Fibroblast of peridontal ligament (primary cell): Measurements from ENCODE around the gene PFAS.

Experiments used
- DNase-seq: peaks from one replicate; pipeline ENCODE4 v3.0.0-alpha.2; 2010; ENCODE audit errors: extremely low read depth

Gene PFAS

DNA sequence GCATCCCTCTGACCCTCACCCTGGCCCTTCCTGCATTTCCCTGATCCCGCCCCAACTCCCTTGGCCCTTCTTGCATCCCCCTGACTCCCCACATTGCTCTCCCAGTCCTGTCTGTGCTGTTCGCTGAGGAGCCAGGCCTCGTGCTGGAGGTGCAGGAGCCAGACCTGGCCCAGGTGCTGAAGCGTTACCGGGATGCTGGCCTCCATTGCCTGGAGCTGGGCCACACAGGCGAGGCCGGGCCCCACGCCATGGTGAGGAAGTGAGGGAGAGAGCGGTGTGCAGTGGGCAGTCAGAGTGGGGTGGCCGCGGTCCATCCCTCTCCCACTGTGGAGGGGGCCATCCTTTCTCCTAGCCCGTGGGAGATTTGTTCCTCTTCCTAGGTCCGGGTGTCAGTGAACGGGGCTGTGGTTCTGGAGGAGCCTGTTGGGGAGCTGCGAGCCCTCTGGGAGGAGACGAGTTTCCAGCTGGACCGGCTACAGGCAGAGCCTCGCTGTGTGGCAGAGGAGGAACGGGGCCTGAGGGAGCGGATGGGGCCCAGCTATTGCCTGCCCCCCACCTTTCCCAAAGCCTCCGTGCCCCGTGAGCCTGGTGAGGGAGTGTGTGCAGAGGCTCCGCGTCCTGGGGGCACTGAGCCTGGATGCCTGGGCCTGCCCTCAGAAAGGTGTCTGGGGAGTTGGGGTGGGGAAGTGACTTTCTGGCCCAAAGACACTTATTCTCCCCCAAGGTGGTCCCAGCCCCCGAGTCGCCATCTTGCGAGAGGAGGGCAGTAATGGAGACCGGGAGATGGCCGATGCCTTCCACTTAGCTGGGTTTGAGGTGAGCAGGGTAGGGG lies 17.8 kb downstream of the PFAS start:
- no peak for DNase-seq

DNA sequence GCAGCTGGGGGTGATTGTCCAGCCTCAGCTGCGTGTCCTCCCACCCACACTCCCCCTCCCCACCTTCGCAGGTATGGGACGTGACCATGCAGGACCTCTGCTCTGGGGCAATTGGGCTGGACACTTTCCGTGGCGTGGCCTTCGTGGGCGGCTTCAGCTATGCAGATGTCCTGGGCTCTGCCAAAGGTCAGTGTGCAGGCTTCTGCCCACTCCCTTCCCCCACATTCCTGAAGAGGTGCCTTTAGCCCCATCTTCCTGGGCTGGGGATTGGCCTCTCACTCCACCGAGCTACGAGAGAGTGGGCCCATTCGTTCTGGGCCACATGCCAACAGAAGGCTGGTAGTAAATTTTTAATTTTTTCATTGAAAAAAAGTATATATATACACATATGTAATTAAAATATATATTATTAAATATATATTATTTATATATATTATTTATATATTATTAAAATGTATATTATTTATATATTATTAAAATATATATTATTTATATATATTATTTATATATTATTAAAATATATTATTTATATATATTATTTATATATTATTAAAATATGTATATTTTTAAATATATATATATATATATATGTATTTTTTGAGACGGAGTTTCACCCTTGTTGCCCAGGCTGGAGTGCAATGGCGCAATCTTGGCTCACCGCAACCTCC lies 18.5 kb downstream of the PFAS start:
- no peak for DNase-seq

DNA sequence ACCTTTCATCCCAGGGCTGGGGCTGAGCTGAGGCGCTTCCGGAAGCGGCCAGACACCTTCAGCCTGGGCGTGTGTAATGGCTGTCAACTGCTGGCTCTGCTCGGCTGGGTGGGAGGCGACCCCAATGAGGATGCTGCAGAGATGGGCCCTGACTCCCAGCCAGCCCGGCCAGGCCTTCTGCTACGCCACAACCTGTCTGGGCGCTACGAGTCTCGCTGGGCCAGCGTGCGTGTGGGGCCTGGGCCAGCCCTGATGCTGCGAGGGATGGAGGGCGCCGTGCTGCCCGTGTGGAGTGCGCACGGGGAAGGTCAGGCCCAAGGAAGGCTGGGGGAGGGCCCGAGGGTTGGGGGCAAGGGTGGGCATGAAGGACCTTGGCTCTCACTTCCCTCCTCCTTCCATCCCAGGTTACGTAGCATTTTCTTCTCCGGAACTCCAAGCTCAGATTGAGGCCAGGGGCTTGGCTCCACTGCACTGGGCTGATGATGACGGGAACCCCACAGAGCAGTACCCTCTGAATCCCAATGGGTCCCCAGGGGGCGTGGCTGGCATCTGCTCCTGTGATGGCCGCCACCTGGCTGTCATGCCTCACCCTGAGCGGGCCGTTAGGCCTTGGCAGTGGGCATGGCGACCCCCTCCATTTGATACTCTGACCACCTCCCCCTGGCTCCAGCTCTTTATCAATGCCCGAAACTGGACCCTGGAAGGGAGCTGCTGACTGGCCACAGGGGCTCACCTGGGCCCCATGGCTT lies 19.6 kb downstream of the PFAS start:
- DNase-seq: no peak

DNA sequence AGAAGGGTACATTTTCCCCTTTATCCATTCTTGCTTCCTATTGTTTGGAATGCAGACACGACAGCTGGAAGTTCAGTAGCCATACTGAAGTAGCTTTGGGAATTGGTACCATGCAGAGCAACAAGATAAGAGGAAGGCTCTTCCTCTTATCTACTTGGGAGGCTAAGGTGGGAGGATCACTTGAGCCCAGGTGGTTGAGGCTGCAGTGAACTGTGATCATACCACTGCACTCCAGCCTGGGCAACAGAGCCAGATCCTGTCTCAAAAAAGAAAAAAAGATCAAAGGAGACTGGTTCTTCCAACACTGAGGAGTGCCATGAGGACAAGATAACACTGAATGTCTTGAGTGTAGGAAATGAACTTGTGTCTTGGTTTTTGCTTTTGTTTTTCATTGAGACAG lies 23.3 kb downstream of the PFAS start:
- DNase-seq: no peak

DNA sequence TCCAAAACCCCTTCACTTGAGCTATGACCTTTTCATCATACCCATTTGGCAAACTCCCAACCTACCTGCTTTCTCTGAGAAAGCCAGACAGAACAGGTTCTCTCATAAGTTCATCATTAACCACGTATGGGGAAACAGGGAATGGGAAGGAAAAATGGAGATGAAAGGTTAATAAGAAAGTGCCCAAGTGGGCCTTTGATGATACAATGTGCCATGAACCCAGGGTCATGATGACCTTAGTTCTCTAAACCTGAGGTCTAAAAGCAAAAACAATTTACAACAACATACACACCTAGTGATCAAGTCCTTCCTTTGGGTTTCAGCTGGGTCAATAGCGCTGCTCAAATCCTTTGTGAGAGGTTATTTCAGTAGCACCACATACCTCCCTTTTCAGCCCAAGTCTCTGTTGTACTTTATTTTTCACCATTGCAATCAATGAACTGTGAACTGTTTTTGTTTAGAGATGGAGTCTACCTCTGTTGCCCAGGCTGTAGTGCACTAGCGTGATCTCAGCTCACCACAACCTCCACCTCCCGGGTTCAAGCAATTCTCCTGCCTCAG lies 24.9 kb downstream of the PFAS start:
- no peak for DNase-seq

DNA sequence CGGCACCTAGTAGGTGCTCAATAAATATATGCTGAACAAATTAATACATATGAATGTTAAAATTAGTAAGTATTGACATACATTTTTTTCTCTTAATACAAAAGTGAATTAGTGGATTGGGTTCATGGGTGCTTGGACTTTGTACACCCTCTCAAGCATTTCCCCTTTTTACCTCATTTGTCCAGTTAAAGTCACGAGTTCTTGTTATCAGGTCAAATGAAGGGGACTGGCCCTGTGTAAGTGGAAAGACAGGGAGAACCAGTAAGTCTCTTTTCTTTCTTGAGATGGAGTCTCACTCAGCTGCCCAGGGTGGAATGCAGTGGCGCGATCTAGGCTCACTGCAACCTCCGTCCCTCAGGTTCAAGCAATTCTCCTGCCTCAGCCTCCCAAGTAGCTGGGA lies 25.7 kb downstream of the PFAS start:
- no peak for DNase-seq

DNA sequence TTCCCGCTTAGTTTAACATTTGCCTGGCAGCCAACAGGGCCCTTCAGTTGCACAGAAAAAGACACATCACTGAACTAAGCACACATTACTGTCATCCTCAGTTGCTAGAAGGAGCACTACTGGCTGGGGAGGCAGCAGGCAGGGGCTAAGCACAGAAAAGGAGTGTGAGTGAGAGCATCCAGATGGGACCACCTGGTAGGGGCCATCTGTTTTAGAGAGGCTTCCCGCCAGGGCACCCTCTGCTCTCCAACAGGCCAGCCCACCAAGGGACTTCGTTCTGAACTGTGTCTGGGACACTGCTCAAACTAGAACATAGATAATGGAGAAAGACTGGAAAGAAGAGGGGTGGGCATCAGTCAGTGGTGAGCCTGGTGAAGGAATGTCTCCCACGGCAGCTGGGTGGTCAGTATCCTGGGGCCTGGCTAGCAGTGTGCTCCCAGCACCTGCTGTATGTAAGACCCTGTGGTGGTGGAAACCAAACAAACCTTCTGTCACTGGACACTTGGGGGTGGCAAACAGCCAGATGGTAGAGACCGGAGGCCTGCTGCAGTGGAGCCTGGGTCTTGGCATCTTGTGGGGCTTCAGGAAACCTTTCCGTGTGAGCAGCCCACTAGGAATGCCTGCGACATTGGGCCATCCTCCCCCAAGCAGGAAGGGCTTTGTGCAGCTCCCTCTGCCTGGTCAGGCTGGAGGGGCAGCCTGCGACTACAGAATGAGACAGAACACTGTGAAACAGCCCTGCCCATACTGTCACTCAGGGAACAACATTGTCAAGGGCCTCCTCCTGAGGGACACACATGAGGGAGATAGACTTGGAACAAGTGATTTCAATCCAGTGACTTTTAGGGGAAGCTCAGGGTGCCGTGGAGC lies 26.6 kb downstream of the PFAS start:
- DNase-seq: no peak

DNA sequence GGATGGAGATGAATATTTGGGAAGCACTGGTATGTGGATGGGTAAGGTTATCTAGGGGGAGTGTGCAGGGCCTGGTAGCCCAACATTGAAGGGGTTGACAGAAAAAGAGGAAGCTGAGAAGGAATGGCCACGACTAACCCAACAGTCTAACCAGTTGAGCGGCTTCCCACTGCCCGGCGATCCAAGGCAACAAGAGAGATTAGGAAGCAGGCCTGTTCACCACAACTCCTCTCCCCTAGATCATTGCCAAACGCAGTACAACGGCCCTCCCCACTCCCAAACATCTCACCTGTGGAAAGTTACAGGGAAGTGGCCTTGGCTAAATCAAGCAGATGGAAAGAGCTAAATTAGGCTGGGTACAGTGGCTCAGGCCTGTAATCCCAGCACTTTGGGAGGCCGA lies 28.2 kb downstream of the PFAS start:
- DNase-seq: no peak

DNA sequence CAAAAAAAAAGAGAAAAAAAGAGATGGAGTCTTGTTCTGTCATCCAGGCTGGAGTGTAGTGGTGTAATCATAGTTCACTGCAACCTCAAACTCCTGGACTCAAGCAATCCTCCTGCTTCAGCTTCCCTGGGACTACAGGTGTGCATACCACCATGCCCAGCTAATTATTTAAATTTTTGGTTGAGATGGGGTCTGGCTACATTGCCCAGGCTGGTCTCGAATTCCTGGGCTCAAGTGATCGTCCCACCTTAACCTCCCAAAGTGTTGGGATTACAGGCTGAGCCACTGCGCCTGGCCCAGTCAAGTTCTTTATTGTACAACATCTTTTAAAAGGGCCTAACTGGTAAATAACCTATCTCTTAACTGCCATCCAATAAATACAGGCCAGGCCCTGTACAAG lies 33.3 kb downstream of the PFAS start:
- DNase-seq: no peak

DNA sequence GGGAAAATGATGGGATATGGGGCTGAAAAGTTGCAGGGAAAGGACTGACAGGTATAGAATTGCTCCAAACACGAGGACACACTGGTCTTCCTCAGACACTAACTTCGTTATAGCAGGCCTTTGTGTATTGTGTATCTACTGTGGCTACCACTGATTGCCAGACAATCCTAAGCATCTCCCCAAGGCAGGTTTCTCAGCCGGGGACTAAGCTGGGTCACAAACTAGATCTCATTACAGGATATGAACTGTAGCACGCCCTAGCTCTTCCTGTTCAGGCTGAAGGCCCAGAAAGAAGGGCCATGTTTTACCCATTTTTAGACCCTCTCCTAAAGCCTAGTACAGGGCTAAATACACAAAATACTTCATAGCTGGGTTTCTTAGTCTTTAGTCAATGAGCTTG lies 34.3 kb downstream of the PFAS start:
- DNase-seq: no peak

DNA sequence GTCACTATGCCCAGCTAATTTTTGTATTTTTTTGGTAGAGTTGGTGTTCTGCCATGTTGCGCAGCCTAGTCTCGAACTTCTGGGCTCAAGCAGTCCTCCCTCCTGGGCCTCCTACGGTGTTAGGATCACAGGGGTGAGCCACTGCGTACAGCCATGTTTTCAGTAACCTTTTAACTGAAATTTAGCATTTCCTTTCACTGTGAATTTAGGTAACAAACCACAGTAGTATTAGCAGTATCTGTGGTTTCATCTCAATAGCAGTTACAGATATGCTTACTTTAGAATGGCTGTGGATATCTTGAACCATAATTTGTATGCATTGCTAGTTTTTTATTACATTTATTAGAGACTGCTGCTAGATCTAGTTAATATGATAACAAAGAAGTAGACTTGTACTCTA lies 35.0 kb downstream of the PFAS start:
- no peak for DNase-seq

DNA sequence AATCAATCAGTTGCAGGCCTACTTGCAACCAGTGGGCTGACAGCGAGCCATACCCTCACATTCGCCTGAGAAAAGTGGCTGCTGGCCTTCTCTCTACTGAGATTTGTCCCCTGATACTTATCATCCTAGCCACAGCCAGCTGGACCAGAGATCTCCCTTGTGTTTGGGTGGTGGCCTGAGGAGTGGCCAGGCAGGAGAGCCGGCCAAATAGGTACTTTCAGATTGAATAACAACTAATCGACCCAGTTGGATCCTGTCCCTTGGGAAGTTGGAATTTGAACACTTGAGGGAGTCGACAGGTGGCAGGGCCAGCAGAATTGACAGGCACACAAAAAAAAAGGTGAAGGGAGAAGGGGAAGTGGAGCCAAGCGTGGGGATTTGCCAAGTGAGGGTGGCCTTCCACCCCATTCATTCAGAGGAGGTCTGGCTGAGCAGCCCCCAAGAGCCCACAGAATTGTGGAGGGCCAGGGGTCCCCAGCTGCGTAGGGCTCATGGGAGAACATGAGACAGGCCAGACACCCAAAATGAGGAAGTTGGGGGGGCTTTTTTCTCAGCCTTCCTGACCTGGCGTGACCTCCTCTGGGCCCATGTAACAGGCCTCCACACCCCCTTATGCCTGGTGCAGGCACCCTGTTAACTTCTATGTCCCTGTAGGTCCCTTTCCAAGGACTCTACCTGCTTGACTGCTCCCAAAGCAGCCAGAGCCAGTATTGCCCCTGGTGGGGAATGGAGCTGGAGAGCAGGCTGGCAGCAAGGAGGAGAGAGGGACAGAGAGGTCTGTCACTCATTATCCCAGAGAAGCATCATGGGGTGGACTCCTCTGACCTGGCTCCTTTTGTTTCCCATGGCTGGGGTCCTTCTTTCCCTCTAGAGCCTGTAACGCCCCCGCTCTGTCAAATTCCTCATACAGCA lies 36.4 kb downstream of the PFAS start:
- DNase-seq: no peak

DNA sequence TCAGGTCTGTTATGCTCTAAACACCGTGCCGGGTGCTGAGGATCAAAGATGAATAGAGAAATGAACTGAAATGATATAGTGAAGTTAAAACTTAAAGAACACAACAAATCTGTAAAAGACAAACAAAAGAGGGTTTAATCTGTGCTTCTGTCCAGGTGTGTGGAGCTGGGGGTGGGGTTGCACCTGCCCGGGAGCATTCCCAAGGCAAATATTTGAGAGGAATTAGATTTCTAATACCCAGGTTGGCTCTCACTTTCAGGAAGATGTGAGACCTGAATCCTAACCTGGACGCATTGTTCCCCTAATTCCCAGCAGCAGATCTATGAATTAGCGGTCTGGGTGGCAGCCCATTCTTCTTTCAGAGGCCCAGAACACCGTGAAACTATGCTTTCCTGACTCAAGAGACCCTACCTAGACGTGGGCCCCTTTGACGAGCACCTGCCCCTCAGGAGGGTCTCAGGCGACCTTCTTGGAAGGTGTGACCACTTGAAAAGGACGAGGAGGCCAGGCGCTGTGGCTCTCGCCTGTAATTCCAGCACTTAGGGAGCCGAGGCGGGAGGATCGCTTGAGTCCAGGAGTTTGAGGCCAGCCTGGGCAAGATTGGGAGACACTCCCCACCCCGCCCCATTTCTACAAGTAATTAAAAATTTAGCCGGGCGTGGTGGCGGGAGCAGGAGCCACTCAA lies 38.7 kb downstream of the PFAS start:
- DNase-seq: no peak

DNA sequence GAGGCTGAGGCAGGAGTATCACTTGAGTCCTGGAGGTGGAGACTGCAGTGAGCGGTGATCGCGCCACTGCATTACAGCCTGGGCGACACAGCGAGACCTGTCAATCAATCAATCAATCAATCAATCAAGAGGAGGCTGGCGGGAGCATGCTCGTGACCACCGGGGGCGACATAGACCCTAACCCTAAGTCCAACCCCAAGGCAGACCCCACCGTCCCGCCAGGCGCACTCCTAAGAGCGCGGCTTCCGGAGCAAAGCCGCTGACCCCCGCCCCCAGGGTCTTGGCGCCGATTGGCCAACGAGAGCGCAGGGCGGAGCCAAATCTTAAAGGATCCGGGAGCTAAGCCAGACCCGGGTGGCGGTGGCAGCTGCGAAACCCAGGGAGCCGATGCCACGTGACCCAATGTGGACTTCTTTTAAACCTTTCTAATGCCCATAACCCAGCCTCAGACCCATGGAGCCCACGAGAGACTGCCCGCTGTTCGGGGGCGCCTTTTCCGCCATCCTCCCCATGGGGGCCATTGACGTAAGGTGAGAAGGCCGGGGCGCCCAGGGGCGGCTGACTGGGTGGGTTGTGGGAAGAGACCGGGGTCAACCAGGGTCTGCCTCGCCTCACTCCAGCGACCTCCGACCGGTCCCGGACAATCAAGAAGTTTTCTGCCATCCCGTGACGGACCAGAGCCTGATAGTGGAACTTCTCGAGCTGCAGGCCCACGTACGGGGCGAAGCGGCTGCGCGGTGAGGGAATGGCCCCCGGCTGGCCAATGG lies 39.4 kb downstream of the PFAS start, which contains the start of gene RANGRF:
RANGRF (plus strand) TSS at position 335 of the 767 bp plus-strand sequence; CDS start at position 454, 119 bp downstream.
- DNase-seq: peak; percentile 81

DNA sequence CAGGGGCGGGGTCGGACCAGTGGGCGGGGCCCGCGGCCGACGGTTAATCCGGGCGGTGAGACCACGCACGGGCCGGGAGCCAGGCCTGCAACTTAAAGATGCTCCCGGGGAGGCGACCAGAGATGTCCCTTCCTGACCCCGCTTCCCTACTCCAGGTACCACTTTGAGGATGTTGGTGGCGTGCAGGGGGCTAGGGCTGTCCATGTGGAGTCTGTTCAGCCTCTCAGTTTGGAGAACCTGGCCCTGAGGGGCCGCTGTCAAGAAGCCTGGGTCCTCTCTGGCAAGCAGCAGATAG lies 40.0 kb downstream of the PFAS start:
- DNase-seq: no peak

DNA sequence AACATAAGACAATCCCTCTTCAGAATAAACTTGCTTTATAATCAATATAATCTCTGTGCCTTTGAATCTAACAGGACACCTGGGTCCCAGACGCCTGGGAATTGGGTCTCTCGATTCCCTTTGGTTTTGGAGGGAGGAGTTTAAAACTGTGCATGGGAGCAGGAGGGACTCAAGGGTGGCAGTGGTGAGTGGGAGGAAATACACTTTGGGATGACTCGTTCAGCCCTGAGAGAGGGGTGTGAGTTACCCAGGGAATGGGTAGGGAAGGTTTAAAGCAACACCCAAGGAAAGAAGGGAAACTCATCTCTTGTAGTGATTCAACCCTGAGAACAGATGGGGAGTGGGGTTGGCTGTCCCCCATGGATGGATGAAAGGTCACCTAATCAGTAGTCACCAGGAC lies 41.0 kb downstream of the PFAS start:
- no peak for DNase-seq

DNA sequence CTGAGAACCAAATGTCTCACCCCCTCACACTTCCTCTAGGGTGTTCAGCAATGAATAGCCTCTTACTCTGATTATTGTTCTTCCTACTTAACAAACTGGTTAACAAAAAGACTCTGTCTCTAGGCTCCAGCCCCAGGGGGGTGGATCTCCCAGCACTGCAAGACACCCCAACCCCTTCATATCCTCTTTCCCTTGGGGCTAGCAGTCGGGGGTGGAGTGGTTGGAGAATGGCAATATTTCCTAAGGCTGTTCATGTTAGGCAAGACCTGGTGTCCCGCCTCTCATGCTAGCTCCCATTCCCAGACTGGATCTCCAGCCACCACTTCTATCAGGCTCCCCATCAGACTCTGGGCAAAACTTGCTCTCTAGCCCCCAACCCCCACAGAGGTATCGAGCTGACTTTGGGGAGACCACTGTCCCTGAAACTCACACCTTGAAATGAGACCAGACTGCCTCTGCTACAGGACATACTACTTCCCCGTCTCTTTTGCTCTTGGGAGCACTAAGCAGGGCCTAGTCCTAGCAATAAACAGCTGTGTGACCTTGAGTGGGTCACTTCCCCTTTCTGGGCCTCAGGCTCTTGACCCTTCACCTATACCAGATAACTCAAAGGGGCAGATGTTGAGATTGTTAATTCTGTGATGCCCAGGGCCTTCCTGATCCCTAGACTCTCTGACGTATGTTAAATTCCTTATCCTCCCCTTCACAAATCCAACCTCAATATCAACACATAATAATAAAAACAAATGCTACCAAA lies 43.7 kb downstream of the PFAS start:
- no peak for DNase-seq

DNA sequence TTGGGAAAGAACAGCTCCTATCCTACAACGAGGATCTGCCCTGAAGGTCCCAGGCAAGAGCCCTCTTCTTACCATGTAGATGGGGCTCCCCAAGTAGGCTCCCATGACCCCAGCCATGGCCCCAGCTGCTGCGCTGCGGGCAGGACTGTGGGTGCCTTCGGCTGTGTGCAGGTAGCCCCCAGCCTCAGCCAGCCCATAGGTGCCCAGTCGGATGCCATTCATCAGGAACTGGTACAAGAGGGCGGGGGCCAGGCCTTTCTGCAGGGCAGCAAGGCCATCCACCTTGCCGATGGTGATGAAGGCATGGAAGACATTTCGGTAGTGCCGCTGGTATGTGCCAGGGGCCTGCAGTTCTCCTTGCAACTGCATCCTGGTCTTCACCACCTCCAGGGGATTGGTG lies 45.3 kb downstream of the PFAS start:
- no peak for DNase-seq
